ENCODE results near the gene STK24. TPM values are rescaled to one million over a fixed set of nuclear protein-coding genes. Genes with fewer than 3 reads are reported as not detected.

STK24 gene
- total RNA-seq, 2 donors from 2014 or later, result 55.8 to 63.2 TPM

DNA sequence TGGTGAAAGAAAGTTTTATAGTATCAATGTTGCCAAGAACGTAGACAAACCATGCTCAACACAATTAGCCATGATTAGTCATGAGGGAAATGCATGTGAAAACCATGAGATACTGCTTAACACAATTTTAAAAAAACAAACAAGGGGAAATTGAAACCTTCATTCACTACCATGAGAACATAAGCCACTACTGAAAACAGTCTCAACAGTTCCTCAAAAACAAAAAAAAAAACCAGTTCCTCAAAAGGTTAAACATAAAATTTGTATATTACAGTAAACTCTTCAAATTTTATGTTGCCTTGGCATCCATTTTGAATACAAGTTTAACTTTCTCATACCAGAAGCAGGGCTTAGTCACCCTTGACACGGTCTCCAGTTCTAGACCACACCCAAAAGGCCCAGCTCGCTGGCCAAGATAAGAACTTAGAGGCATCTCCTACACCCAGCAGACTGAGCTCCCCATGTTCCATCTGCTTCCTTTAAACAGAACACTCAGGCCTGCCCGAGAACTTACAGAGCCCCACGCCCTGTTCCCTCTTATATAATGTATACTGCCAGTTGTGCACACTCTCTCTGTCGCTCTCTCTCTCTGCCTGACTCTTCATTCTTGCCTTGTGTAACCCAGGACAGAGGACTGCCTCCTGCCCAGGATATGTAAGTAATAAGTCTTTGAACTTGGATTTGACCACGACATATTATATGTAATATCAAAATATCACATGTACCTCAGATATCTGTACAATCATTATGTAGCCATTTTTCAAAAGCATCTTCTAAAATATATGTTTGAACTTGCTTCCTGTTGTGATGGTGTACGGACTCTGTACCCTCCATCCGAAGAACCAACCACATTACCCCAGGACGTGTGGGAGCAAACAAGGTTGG is 67.4 kb downstream of the STK24 start:
- Histone ChIP-seq H3K9me3 (no peaks in the 10 kb centered on the region), H3K27ac (peak overlapping the region; percentile 51 to 66), H3K4me1 (peaks cover 0 to 66% of the 10 kb centered on the region in 2 donors), H3K27me3 (no peaks in the 10 kb centered on the region), H3K4me3 (no peak overlapping the region), H3K36me3 (no peaks in the 10 kb centered on the region)
- peak; percentile 89 for DNase-seq (ENCODE audit: low spot score)
- TF ChIP-seq, protein P1, sequence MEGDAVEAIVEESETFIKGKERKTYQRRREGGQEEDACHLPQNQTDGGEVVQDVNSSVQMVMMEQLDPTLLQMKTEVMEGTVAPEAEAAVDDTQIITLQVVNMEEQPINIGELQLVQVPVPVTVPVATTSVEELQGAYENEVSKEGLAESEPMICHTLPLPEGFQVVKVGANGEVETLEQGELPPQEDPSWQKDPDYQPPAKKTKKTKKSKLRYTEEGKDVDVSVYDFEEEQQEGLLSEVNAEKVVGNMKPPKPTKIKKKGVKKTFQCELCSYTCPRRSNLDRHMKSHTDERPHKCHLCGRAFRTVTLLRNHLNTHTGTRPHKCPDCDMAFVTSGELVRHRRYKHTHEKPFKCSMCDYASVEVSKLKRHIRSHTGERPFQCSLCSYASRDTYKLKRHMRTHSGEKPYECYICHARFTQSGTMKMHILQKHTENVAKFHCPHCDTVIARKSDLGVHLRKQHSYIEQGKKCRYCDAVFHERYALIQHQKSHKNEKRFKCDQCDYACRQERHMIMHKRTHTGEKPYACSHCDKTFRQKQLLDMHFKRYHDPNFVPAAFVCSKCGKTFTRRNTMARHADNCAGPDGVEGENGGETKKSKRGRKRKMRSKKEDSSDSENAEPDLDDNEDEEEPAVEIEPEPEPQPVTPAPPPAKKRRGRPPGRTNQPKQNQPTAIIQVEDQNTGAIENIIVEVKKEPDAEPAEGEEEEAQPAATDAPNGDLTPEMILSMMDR (IDR thresholded peaks at IDR 0.05), result no peak

DNA sequence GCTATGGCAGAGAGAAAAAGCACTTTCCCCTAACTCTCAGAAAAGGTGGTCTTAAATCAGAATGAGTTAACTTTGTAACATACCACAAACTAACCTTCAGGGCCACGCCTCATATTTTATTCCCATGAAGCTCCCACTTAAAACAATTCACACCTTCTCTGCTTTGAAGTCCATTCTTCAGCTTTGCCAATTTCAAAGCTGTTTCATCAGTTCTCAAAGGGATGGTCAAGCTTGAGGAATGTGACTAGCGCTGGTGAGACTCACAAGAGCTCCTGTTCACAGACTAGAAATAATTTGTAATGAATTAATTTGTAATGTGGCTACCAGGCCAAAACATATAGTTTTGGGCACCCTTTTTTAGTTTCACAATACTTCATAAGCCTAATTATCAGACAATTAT is 68.2 kb downstream of the STK24 start:
- H3K4me1 ChIP-seq, result peaks cover 0 to 74% of the 10 kb centered on the region in 2 donors
- peak overlapping the region; percentile 51 to 66 for H3K27ac ChIP-seq
- no peaks in the 10 kb centered on the region for H3K36me3 ChIP-seq
- H3K9me3 ChIP-seq, result no peaks in the 10 kb centered on the region
- H3K27me3 ChIP-seq, result no peaks in the 10 kb centered on the region
- no peak for DNase-seq (ENCODE audit: low spot score)
- TF ChIP-seq, protein P1 (IDR thresholded peaks at IDR 0.05), result no peak
- no peak overlapping the region for H3K4me3 ChIP-seq

DNA sequence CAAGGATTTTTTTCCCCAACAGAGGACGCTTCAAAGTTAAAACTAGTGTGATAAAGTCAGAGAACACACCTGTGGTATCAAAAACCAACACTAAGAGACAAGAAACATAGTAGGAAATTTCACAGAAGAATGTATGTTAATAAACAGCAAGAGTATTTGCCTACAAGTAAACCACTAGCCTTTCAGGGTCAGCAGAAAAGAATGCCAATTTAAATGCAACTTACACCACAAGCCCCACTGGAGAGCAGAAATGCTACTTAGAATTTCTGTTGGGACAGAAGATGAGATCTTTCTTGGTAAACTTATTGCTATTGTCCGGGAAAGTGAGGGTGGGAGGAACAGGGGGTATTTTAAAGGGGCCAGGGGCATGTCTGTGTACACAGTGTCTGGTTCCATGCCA is 68.6 kb downstream of the STK24 start:
- no peak for DNase-seq (ENCODE audit: low spot score)
- Histone ChIP-seq H3K4me3 (no peak overlapping the region), H3K36me3 (no peaks in the 10 kb centered on the region), H3K27ac (peak overlapping the region; percentile 51 to 66), H3K4me1 (peaks cover 0 to 78% of the 10 kb centered on the region in 2 donors), H3K9me3 (no peaks in the 10 kb centered on the region), H3K27me3 (no peaks in the 10 kb centered on the region)
- TF ChIP-seq, protein P1 (IDR thresholded peaks at IDR 0.05), result no peak

DNA sequence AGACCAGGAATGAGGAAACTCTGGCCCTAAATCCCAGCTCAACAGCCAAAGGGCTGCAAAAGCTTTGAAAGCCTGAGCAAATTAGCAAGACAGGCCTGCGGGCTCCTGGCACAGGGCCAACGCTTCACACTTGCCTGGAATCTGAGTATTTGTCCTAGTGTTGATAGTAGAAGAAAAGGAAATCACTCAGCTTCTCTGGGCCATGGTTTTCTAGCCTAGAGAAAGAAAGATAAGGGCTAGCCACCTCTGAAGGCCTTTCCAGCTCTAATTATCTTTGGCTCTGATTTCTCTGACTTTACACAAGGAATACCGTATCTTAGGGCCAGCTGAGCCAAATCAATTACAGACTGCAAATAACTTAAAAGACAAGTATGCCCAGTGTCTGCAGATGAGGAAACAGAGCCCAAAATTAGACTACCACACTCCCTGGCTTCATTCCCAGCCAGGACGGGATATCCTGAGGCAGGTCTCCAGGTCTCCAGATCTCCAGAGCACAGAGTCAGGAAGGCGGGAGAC is 69.6 kb downstream of the STK24 start:
- DNase-seq (ENCODE audit: low spot score), result peak; percentile 87

DNA sequence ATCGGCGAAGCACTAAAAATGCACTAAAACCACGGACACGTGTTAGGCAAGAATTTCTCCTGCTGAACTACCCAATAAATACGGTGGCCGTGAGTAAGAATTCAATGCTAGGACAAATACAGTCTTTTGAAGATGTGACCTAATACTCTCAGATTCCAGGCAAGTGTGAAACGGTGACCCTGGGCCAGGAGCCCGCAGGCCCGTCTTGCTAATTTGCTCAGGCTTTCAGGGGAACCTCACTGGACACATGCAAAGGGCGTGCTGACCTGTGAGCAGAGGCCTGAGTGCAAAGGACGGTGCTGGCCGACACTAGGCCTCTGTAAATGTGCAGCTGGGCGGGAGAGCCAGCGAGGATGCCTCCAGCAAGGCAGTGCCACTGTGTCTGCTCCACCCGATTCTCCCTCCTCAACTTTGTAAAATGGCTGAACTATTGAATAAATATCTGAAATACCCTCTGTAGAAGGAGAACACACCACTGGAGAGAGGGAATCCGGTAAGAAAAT is 70.1 kb downstream of the STK24 start:
- TF ChIP-seq, protein P1 (IDR thresholded peaks at IDR 0.05), result no peak
- no peaks in the 10 kb centered on the region for H3K9me3 ChIP-seq
- no peak overlapping the region for H3K4me3 ChIP-seq
- H3K36me3 ChIP-seq, result no peaks in the 10 kb centered on the region
- H3K27ac ChIP-seq, result peak overlapping the region; percentile 51 to 66
- H3K4me1 ChIP-seq, result peaks cover 0 to 84% of the 10 kb centered on the region in 2 donors
- DNase-seq (ENCODE audit: low spot score), result no peak
- H3K27me3 ChIP-seq, result no peaks in the 10 kb centered on the region

More for the DNA sequence above, 69.6 kb downstream of the STK24 start:
- peak overlapping the region; percentile 51 to 66 for H3K27ac ChIP-seq
- H3K36me3 ChIP-seq, result no peaks in the 10 kb centered on the region
- H3K4me3 ChIP-seq, result no peak overlapping the region
- TF ChIP-seq, protein P1 (IDR thresholded peaks at IDR 0.05), result no peak
- H3K27me3 ChIP-seq, result no peaks in the 10 kb centered on the region
- H3K9me3 ChIP-seq, result no peaks in the 10 kb centered on the region
- peaks cover 0 to 79% of the 10 kb centered on the region in 2 donors for H3K4me1 ChIP-seq

Data from right atrium auricular region (tissue), 2 donors.